NCI-H146 treated with DMSO at 0.1 percent for 48 hours (cell line): ENCODE measurements around the gene RAB20.
"Not testable (repeated sequence)": the region's sequence is repeated elsewhere in the genome, so short reads cannot be mapped to it uniquely, and the experiment has no call there.

ENCODE experiments used
- DNase-seq: peaks from one replicate; lab custom pipeline; 2025; ENCODE audit not compliant: unreplicated experiment; lab: John Stamatoyannopoulos, UW

The RAB20 gene

DNA sequence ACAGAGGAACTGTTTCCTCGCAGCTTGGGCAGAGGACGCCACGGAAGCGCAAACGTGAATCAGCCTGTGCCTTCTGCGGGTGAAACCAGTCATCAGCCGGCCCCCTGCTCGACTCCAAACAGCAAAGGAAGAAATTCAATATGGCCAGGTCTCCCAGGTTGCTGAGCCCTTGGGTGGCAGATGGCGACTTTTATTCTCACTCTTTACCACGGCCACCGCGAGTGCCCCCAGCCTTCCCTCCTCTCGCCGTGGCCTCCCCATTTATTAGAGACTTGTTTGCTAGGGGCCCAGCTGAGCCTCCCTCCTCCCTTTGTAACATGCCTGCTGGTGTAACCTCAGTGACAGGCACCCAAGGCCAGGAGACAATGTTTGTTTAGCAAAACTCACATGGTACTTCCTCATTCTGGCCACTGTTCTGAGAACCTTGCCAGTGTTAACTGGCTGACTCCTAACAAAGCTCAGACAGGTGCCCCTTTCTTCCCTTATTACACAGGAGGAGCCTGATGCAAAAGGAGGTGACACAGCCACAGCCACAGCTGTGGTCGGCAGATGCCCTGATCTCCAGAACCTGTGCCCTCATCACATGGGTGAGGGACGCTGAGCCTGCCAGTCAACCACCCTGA is 5.8 kb downstream of the RAB20 start:
- no peak for DNase-seq

DNA sequence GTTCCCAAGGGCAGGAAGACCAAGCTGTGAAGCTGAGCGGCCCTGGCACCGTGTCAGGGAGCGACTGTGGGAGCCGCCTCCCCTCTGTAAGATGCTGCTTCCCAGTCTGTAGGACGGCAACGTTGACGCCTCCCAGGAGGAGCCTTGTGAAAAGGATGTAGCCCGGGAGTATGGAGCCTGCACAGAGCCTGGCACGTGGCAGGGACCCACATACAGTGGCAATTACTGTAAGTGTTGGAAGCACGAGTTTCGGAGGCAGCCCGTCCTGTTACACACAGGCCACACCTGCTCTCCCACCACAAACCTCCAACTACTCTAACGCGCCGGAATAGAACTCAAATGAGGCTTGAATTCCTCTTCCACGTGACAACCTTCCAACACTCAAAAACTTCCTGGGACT is 6.6 kb downstream of the RAB20 start:
- DNase-seq = no peak

DNA sequence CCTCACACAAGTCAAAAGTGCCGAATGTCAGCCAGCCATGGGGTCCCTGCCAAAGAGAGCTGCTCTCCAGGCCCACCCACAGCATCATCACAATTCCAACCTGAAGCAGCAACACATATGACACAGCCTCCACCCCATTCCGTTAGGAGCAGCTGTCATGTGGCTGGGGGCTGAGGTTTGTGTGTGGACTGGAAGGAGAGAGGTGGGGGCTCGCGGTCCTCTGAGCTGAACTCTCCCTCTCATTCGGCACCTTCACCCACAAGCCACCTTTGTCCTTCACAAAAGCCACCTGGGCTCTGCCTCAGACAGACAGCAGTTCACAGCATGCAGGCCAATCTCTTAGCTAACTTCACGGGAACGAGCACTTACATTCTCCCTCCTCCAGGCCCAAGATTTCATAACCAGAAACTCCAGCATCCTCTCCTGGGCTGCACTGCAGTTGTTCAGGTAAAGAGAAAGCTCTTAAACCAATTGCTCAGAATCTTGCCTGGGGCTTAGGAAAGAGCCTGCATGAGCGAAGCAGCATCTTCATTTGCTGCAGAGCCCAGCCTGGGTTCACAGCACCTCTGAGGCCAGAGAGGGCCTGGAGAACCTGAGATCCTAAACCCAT is 7.2 kb downstream of the RAB20 start:
- no peak for DNase-seq

DNA sequence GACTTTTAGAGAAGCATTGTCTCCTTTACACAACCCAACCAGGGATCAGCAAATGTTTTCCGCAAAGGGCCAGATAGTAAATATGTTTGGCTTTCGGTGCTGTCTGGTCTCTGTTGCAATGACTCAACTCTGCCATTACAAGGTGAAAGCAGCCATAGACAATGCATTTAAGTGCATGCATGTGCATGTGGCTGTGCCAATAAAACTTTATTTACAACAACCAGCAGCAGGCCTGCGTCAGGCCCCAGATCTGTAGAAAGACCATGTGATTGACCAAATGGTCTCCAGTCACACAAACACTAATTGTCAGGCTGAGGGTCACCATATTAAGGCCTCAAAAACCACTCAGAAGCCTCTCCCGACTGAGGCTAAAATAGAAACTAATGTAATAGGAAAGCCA is 8.1 kb downstream of the RAB20 start:
- no peak for DNase-seq

DNA sequence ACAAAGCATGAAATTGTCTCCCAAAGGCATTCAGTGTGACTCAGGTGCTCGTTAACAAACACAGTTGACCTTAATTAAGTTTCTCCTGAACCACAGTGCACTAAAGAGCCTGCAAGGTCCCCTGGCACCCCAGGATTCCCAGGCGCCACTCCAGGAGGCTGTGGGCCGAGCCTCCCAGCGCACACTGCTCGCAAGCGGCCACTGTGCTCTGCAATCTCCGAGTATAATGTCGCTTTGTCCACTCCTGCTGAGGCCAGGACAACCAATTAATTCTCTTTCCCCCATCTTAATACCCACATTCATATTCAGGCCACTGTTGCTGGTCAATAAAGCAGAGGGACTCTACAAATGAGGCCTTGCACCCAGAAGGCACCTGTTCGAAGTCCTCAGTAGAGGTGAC is 8.8 kb downstream of the RAB20 start:
- no peak for DNase-seq

DNA sequence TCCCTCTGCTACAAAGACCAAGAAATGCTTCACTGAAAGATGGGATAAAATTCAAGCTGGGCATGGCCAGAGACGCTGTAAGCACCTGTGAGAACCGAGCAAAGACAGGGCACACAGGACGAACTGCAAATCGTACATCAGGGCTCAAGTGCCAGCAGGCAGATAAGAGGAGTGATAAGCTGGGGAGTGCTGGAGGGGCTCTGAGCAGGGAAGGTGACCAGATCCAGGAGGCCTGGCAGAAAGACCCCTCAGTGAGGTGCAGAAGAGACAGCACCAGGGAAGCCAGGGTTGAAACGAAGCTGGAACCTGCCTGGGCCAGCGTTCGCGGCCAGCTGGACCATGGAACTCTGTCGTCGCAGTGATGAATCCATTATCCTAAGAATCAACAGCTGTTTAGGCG is 10.2 kb downstream of the RAB20 start:
- DNase-seq = no peak

DNA sequence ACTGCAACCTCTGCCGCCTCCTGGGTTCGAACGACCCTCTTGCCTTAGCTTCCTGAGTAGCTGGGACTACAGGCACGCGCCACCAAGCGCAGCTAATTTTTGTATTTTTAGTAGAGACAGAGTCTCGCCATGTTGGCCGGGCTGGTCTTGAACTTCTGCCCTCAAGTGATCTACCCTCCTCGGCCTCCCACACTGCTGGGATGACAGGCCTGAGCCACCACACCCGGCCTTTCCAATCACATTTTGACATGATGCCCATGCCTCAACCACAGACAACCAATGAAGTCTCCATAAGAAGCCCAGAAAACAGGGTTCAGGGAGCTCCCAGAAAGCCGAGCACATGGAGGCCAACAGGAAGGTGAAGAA is 11.7 kb downstream of the RAB20 start:
- no peak for DNase-seq

DNA sequence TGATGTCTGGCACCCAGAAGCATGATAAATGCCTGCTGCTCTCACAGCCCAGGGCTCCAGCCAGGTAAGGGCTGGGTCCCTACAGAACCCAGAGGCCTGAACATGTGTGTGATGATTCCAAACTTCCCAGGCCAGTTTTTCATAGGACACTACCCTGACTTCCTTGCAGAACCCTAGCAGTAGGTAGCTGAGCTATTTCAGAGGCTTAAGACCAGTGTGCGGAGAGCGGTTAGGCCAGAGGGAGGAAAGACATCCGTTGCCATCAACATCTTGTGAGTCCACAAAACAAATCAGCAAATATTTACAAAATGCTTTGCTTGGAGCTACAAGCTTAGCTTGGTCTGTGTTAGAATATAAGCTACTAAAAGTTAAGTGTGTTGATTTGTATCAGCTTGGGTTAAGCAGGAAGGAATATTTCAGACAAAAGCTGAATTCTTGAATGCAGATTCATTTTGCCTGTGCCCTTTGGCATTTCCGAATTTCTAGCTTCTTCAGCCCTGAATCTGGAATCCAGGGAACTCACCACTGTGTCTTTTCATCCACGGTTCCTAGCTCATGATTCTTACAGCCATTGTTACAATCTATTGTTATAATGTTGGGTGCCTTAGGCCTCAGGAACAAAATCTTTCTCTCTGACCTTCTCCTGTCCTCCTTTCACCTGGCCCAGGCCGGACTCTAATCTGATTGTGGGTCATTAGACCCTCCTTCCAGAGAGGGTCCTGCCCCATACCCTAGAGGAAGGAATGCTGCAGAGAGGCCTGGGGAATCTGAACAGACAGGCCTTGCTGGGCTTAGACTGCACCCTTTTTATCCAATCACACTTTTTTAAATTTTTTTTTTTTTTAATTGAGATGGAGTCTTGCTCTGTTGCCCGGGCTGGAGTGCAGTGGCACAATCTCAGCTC is 12.4 kb downstream of the RAB20 start:
- DNase-seq = no peak

DNA sequence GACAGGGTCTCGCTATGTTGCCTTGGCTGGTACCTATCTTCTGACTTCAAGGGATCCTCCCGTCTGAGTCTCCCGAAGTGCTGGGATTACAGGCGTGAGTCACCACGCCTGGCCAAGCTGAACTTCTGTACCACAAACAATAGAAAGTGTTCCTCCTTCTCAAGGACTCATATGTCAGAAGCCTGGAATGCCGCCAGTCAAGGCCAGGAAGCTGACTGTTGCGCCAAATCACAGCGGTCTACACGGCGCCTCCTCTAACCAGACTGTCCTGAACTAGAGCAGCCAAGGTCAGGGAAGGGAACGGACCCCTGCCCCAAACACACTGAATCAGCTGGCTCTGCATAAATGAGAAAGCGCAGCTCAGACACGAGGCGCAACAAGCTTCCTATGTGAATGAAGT is 14.6 kb downstream of the RAB20 start:
- no peak for DNase-seq

DNA sequence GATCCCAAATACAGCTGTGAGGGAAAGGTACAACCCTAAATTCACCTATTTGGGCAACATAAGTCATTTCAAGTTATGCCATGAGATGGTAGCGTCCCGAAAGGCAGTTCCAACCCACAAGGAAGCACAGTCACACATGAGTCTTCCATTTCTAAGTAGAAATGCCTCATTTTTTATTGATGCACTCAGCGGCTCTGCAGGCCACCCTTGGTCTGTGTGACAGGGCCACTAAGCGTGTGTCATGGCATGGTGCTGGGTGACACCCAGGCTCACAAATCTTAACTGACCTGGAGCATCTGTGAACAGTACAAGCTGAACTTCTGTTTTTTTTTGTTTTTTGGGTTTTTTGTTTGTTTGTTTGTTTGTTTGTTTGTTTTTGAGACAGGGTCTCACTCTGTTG is 15.1 kb downstream of the RAB20 start:
- no peak for DNase-seq

DNA sequence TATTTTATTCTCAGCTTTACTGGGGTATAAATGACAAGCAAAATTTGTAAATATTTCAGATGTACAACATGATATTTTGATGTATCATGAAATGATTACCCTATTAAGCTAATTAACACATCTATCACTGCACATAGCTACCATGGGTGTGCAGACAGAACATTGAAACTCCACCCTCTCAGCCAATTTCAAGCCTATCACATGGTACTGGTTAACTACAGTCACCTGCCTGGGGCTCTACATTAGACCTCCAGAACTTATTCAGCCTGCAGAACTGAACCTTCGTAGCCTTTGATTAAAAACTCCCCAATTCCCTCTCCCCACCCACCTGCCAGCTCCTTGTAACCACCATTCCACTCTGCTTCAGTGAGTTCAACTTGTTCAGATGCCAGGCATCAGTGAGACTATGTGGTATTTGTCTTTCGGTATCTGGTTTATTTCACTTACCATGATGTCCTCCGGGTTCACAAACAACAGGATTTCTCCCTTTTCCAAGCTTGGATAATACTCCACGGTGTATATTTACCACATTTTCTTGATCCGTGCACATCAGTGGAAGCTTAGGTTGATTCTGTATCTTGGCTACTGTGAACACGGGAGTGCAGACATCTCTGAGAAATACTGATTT is 19.2 kb downstream of the RAB20 start:
- no peak for DNase-seq

DNA sequence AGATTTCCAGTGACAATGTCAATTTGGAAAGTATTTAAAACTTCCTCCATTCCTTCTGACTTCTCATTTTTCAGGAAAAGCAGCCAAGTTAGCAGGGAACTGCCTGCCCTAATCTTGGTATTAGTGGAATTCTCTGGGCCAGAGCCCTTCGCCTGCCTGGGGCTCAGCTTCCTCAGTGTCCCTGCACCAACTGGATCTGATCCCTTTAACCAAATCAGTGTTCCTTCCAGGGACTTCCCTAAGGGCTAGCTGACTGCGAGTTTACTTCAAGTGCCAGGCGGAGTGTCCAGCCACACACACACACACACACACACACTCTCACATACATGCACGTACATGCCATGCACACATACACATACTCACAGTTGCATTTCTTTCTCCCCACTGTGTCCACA is 20.0 kb downstream of the RAB20 start:
- DNase-seq = no peak

DNA sequence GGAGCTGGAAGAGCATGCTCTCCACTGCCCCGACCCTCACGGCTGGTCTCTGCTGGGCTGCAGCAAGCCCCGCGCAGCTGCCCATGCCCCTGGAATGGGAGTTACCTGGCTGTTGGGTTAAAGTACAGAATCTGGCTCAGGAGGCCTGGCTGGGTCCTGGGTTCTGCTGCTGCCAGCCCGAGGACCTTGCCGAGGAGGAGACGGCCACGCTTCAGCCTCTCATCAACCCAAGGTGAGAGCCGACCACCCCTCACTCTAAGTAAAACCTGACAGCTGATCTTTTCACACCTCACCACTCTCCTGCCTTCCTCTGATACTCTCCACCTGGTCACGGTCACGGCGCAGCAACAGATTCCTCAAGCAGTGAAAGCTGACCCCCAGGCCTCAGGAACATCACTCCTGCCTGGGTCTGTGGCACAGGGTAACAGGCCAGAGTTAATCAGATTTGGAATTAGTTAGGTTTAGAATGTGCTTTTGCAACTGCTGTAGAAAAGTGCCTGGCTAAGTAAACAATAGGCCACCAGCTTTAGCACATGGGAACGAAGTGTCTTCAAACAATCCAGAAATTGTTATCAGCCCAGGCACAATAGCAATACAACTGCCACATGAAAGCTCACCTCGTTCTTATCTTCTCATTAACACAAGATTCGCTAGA is 20.5 kb downstream of the RAB20 start:
- DNase-seq = no peak

DNA sequence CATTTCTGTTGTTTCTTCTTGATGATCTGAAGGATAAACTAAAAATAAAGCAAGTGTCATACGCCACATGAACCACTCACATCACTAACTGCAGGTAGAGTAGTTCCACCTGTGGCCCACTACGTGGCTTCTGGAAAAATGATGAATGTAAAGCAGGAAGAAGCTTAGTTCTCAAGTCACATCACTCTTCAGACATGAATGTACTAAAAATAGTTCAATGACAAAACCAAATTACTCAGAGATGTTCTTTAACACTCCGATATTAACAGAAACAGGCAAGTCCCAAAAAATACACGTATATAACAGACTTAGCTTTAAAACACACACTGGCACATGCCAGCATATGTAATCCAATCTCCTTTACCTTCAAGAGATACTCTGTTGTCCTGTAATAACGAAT is 21.6 kb downstream of the RAB20 start:
- DNase-seq = no peak

DNA sequence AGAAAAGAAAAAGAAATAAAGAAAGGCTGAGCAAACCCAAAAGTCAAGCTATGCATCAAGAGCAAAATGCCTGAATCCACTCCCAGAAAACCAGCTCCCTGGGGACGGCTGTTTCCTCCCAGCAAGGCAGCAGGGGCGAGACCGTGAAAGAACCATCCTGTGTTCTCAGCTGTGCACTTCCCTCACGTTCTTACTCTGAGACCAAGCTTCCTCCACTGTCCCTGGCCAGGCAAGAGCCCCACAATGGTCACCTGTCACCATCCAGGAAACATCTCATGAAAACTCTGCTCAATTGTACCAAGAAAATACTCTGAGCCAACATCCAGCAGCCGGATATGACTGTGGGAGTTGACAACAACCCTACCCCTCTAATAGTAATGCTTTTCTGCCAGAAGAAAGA is 22.9 kb downstream of the RAB20 start:
- DNase-seq = no peak

DNA sequence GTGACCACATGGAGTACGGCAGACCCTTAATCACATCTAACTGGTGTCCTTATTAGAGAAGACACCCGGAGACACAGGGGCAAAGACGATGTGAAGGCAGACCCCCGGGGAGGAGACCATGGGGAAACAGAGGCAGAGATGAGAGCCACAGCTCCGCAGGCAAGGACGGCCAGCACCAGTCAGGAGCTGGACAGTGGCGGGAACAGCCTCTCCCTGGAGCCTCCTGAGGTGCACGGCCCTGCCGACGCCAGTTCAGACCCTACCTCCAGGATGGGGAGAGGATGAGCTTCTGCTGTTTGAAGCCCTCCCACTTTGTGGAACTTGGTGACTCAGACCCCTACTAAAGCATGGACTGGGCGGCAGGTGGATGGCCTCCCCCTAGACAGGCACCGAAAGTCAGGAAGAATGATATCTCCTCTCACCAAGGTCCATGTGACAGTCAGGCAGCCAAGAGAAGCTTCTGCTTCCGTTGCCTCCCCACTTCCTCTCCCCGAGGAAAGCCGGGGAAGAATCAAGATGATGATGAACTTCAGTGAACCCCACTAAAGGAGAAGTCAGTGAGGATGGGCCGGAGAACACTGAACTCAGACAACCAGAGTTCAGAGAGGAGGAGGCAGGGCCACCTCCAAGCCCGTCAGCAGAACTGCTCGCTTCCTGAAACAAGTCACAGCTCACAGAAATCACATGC is 25.4 kb downstream of the RAB20 start:
- DNase-seq = no peak

DNA sequence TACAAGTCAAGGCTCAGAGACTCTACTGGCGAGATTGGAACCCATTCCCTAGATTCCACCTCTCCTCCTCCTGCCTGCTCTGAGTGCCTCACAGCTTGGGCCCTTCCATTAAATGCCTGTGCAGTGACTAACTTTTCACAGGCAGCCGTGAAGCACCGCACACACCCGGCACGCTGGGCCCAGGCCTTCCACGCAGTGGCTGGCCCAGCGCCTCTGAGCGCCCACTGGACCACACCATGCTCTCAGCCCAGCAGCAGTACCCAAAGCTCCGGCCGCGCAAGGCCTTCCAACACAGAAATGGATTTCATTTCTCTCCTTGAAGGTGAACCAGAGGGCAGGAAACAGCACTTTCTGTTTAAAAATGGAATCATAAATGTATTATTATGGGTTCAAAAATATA is 26.0 kb downstream of the RAB20 start:
- no peak for DNase-seq

DNA sequence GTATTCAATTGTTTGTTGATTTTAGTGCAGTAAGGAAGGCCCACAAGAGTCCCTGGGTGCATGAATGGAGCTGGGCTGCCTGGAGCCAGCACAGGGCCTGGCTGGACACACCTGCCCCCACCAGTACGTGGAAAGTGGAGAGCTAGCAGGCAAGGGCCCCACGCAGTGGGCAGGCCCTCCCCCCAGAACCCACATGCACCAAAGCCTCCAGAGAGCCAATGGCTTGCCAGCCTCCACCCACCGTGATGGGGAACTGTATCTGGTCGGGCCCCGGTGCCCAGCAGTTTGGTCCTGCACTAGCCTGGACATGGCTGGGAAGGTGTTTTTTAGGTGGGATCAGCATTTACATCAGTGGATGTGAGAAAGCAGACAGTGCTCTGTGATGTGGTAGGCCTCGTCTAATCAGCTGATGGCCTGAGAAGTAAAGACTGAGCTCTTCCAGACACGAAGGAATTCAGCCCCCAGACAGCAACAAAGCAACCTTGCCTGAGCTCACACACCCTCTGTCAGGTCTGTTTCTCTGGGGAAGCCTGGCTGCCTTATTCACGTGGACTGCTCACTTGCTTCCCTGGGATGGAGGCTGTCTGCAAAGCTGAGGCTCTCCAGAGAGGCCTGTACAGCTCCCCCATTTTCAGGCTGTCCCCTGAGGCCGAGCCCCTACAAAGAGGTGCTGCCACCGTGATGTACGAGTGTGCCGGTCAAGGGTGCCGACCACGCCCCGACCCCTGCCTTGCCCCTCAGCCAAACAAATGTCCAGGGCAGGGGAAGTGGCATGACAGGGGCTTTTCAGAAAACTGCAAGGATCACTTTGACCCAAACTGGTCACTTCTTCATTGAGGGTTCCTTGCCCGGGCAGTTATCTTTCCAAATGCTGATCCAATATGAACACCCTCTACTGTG is 27.5 kb downstream of the RAB20 start:
- DNase-seq = no peak

DNA sequence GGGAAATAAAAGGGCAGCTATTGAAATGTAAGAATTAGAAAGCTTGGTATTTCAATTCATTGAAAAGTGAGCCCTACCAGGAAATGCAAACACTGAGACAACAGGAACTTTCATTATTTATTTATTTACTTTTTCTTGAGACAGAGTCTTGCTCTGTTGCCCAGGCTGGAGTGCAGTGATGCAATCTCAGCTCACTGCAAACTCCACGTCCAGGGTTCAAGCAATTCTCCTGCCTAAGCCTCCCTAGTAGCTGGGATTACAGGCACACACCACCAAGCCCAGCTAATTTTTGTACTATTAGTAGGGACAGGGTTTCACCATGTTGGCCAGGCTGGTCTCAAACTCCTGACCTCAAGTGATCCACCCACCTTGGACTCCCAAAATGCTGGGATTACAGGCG is 29.3 kb downstream of the RAB20 start:
- not testable (repeated sequence) for DNase-seq

DNA sequence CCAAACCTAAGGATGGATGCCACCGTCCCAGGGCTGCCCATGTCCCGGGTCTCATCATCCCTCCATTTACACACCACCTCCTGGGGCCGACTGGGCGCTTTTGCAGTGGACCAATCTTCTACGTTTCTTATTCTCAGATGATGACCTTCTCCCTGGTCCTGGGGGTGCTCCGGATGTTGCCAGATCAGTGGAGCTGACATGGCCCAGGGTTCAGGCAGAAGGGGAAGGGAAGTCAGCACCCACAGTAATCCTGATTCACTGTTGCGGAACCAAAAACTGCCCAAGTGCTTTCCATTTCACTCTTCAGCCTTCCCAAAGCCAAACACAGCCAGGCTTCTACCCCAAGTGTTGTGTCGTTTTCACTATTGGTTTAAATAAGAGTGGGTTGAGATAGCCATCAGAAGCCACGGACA is 29.8 kb downstream of the RAB20 start:
- DNase-seq = no peak
